ENCODE measurements around the gene SLC8A3.

DNA sequence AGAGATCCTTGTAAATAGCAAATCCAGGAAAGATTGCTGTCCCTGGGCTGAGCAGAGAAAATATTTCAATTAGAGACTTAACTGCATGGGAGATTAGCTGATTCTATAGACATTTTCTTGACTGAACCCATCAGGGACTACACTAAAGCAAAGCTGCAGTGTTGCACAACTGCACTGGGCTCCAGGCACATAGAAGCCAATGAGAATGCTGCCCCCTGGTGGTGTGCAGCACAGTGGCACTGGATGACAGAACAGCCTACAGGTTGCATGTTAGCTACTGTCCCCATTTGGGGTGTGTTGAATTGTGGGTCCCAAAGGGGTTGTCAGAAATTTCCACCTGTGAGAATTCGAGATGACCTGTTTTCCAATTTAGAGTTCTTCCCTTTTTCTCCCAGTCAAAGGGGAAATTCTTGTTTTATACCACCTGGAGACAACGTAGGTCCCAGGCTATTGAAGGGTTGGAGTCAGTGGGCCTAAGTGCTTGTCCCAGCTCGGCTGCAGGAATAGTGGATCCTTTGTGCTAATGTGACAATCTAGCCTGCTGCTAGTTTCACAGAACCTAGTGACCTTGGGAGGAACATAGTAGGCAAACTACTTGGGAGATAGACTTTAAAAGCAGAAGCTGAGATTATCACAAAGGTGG lies 114.7 kb downstream of the SLC8A3 start:
- TF ChIP-seq ELF1 (IDR thresholded peaks at IDR 0.05) (no peak), USF1 (IDR thresholded peaks at IDR 0.05; ENCODE audit: borderline replicate concordance, low read depth) (no peak), CTCF (IDR thresholded peaks at IDR 0.05) (peak; percentile 73), RAD21 (IDR thresholded peaks at IDR 0.05; ENCODE audit: low read length) (peak; percentile 82), POLR2AphosphoS5 (IDR thresholded peaks at IDR 0.05; ENCODE audit: low read depth, low read length) (no peak)
- TF ChIP-seq, protein P1, sequence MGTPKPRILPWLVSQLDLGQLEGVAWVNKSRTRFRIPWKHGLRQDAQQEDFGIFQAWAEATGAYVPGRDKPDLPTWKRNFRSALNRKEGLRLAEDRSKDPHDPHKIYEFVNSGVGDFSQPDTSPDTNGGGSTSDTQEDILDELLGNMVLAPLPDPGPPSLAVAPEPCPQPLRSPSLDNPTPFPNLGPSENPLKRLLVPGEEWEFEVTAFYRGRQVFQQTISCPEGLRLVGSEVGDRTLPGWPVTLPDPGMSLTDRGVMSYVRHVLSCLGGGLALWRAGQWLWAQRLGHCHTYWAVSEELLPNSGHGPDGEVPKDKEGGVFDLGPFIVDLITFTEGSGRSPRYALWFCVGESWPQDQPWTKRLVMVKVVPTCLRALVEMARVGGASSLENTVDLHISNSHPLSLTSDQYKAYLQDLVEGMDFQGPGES (IDR thresholded peaks at IDR 0.05; ENCODE audit: low read depth, low read length) = no peak

Data from SK-N-SH (cell line).